GM21576 (cell line): ENCODE results near the gene CYP2S1.

ENCODE experiments used
- ATAC-seq: cut with Tn5 transposase; IDR thresholded peaks from one replicate; pipeline ENCODE4 v1.9.1; 2021; ENCODE audit warnings: mild to moderate bottlenecking, moderate library complexity; ENCODE audit not compliant: unreplicated experiment

CYP2S1 gene

DNA sequence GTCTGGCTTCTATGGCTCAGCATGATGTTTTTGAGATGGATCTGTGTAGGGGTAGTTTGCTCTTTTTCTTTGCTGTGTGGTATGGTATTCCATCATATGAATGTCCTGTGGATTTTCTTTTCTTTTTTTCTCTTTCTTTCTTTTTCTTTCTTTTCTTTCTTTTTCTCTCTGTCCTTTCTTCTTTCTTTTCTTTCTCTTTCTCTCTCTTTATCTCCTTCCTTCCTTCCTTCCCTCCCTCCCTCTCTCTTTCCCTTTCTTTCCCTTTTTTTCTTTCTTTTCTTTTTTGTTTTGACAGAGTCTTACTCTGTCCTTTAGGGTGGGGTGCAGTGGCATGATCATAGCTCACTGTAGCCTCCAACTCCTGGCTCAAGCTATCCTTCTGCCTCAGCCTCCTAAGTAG, 62.2 kb downstream of the CYP2S1 start:
- ATAC-seq, result no peak
